HG03135 (cell line): ENCODE data around the gene AGAP9.
"Not testable (repeated sequence)": the region's sequence is repeated elsewhere in the genome, so short reads cannot be mapped to it uniquely, and the experiment has no call there.

Source experiments
- ATAC-seq: cut with Tn5 transposase; IDR thresholded peaks from one replicate; pipeline ENCODE4 v1.9.1; 2021; ENCODE audit warnings: mild to moderate bottlenecking, moderate library complexity; ENCODE audit not compliant: unreplicated experiment

AGAP9 gene

DNA sequence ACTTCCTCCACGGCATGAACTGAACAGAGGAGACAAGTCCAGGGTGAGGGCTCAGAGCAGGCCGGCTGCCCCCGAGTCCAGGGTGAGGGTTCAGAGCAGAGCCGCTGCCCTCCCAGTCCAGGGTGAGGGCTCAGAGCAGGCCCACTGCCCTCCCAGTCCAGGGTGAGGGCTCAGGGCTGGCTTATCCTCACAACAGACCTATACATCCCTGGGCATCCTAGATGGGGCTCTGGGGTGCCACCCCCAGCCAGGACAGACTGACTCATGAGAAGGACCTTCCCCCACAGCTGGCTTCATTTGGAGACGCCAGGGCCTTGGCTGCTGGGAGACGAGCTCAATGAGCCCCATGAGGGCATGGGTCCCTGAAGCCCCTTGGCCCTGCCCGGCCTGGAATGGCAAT, 33.8 kb downstream of the AGAP9 start:
- ATAC-seq = not testable (repeated sequence)

GRCh38 chr10:47485943-47486342, 37.5 kb downstream of the AGAP9 start:
- ATAC-seq = not testable (repeated sequence)

DNA sequence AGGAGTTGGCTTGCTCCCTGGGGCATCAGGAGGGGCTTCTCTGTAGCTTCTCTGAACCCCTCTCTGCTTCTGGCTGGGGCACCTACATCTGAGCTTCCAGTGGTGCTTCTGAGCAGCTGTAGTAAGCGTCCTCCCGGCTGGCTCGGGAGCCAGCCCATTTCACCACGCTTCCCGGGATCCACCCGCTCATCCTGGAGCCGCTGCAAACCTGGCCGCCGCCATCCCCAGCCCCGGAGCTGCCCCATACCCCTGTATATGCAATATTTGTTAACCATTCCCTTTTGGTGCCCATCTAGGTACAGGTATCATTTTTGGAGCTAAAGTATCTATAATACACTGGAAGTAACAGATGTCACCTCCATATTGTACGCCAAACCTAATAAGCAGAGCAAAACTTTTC, 38.7 kb downstream of the AGAP9 start:
- ATAC-seq = not testable (repeated sequence)

DNA sequence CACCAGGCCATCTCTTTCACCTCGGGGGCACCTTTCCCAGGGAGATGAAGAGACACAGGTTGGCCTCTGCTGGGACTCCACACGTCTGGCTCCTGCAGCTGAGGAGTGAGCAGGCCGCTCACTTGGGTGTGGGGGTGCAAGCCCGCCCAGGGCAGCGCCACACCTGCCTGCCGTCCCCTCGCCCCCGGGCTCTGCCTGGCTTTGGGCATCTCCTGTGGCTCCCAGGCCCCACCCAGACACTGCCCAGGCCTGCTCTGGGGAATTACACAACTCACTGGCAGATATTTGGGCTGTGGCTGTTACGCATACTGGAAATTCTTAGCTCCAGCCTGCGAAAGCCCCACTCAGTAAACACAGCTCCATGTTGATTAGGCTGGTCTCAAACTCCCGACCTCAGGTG, 39.5 kb downstream of the AGAP9 start, which contains the start of gene ANXA8:
TSS of gene ANXA8 (minus strand) at position 193 of the 400 bp plus-strand sequence. CDS start at position 11, 182 bp downstream.
- ATAC-seq = not testable (repeated sequence)

DNA sequence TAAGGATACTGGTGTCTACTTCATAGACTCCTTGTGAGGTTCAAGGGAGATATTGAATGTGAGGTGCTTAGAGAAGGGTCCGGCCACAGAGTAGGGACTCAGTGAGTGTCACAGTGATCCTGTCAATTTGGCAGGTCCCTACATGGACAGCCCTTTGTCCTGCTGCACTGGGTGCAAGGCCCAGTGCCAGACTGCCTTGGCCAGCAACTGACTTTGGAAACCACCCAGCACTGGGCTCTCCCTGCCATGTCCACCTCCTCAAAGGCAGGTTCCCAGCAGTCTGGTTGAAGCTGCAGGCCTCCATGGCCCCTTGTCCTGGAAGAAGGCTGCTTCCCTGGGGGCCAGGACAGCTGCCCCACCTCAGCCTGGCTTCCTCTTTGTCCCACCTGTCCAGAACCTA, 41.1 kb downstream of the AGAP9 start:
- not testable (repeated sequence) for ATAC-seq

GRCh38 chr10:47481768-47482181, 41.7 kb downstream of the AGAP9 start:
- ATAC-seq = not testable (repeated sequence)

- not testable (repeated sequence) for ATAC-seq
Measured at GRCh38 chr10:47481182-47481766, 42.2 kb downstream of the AGAP9 start.

- ATAC-seq = not testable (repeated sequence)
Measured at GRCh38 chr10:47480133-47480532, 43.3 kb downstream of the AGAP9 start.

GRCh38 chr10:47478114-47478513, 45.3 kb downstream of the AGAP9 start:
- ATAC-seq = not testable (repeated sequence)

DNA sequence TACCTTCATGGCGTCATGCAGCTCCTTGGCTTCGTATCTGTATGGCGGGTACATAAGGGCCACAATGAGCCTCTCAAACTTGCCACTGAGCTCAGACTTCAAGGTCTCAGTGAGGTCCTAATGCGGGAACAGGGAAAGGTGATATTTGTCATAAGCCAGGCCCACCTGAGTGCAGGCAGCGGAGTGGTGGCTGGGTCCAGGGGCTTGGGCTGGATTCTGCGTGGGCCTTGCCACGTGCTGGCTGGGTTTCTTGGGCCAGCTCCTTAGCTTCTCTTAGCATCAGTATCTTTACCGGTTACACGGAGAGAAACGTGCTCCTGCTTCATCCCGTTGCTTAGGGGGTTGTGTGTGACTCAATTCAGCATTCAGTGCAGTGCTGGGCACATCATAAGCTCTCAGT, 46.4 kb downstream of the AGAP9 start:
- ATAC-seq = not testable (repeated sequence)

- ATAC-seq = not testable (repeated sequence)
Measured at GRCh38 chr10:47475101-47475500, 48.3 kb downstream of the AGAP9 start.

GRCh38 chr10:47473516-47473915, 49.9 kb downstream of the AGAP9 start:
- not testable (repeated sequence) for ATAC-seq

DNA sequence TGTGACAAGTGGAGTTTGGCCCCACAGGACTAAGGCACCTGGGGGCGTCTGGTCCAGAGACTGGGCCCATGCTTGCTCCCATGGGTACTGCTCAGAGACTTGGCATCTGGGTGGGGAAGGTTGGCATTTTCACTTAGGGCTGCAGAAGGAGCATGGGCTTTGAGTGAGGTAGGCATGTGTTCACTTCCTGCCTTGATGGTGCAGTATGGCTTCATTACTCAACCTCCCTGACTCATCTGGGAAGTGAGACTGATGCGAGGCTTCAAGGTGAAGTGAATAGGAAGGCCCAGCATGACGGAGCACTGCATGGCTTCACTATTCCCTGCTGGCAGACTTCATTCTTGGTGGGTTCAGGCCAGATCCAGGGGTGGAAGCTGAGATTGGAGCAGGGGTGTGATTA, 50.8 kb downstream of the AGAP9 start:
- not testable (repeated sequence) for ATAC-seq

- not testable (repeated sequence) for ATAC-seq
Measured at GRCh38 chr10:47472072-47472471, 51.4 kb downstream of the AGAP9 start.

- not testable (repeated sequence) for ATAC-seq
Measured at GRCh38 chr10:47468731-47469528, 54.5 kb downstream of the AGAP9 start.

DNA sequence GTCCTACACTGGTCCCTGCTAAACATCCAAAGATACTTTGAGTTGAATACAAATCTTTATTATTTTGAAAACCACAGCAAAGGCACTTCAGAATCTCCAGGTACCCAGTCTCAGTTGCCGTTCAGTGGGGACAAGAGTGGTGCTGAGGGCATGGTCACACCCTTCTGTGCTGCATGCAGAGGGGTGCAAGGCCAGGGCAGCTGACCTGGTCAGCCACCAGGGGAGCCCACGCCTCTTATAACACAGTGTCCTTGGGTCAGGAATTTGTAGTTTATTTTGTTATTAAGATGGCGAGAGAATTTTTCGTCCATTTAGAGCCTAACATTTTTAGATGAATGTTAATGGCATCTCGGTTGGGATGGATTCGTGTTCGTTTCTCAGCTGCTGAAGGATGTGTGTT, 55.5 kb downstream of the AGAP9 start:
- ATAC-seq = not testable (repeated sequence)

- not testable (repeated sequence) for ATAC-seq
Measured at GRCh38 chr10:47467458-47467857, 56.0 kb downstream of the AGAP9 start.

DNA sequence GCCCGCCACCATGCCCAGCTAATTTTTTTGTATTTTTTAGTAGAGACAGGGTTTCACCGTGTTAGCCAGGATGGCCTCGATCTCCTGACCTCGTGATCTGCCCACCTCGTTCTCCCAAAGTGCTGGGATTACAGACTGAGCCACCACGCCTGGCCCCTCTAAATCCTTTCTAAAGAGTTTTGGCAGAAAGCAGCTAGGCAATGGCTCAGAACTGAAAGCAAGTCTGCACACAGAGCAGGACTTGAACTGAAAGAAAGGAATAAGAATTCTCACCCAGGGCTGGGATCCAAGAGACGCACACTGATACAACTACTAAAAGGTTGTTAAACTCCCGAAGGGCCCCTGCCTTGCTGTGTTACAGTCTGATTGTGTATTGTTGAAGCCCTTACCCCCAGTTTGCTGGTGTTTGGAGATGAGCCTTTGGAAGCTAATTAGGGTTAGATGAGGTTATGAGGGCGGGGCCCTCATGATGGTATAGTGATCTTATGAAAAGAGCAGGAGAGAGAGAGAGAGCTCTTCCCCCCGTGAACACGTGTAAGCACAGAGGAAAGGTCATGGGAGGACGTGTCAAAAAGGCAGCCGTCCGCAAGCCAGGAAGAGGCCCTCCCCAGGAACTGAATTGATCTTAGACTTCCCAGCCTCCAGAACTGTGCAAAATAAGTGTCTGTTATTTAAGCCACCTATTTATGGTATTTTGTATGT, 58.1 kb downstream of the AGAP9 start:
- ATAC-seq = not testable (repeated sequence)

- ATAC-seq = not testable (repeated sequence)
Measured at GRCh38 chr10:47462577-47463358, 60.7 kb downstream of the AGAP9 start.

GRCh38 chr10:47461261-47461687, 62.2 kb downstream of the AGAP9 start:
- ATAC-seq = not testable (repeated sequence)
